Loucy (cell line): ENCODE data around the gene TMEM150B.

ENCODE experiments used
- EZH2phosphoT487 ChIP-seq: fragments of 200-600 bp; IDR thresholded peaks from 2 replicates; pipeline ENCODE4 v1.6.1; 2018; ENCODE audit warnings: antibody characterized with exemption, mild to moderate bottlenecking, moderate library complexity, borderline replicate concordance
- TF ChIP-seq, protein P1 (sequence below): fragments of 200-600 bp; sonication (generic); conservative IDR thresholded peaks from 2 replicates; pipeline ENCODE4 v1.5.1; 2014; ENCODE audit warnings: mild to moderate bottlenecking, antibody characterized with exemption, low read length

DNA sequence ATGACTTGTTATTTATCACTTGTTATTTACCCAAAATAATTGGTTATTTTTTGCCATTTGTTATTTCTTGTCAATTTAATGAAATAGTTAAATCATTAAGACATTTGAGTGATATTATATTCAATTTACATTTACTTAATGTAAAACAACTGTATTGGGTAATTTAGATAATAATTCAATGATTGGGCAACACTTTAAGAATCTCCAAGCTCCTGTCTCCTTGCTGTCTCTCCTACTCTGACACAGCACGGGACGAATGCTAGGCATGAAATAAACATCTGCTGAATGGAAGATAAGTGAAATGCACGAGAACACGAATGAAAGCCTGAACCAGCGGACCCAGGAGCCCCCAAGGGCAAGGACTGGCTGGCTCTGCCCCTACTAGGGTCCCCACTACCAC, 60.6 kb downstream of the TMEM150B start:
- TF ChIP-seq, protein P1, sequence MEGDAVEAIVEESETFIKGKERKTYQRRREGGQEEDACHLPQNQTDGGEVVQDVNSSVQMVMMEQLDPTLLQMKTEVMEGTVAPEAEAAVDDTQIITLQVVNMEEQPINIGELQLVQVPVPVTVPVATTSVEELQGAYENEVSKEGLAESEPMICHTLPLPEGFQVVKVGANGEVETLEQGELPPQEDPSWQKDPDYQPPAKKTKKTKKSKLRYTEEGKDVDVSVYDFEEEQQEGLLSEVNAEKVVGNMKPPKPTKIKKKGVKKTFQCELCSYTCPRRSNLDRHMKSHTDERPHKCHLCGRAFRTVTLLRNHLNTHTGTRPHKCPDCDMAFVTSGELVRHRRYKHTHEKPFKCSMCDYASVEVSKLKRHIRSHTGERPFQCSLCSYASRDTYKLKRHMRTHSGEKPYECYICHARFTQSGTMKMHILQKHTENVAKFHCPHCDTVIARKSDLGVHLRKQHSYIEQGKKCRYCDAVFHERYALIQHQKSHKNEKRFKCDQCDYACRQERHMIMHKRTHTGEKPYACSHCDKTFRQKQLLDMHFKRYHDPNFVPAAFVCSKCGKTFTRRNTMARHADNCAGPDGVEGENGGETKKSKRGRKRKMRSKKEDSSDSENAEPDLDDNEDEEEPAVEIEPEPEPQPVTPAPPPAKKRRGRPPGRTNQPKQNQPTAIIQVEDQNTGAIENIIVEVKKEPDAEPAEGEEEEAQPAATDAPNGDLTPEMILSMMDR: no peak
- no peak for TF ChIP-seq EZH2phosphoT487
